Stomach smooth muscle (tissue), 2 donors: Measurements from ENCODE around the gene RC3H1.
A peak's percentile ranks its signal among the peaks of the same experiment; 100 is the strongest.
"Not testable (repeated sequence)": the region's sequence is repeated elsewhere in the genome, so short reads cannot be mapped to it uniquely, and the experiment has no call there.

Source experiments
- H3K27ac ChIP-seq: one replicate; pipeline ENCODE4 v1.7.0; 2013; ENCODE audit warnings: mild to moderate bottlenecking, low read length, inconsistent platforms
- H3K27me3 ChIP-seq, 2 donors: one replicate each; pipeline ENCODE4 v1.7.0; 2013; ENCODE audit warnings: low read length in 2 of 2; ENCODE audit not compliant: insufficient read depth in 2 of 2, control insufficient read depth in 1 of 2
- H3K36me3 ChIP-seq, 2 donors: one replicate each; pipeline ENCODE4 v1.7.0; 2013; ENCODE audit warnings: low read length in 2 of 2; ENCODE audit not compliant: control insufficient read depth in 2 of 2, insufficient read depth in 2 of 2
- H3K4me1 ChIP-seq: one replicate; pipeline ENCODE4 v1.7.0; 2013; ENCODE audit warnings: low read length; ENCODE audit not compliant: control insufficient read depth, insufficient read depth
- H3K4me3 ChIP-seq, 2 donors: one replicate each; pipeline ENCODE4 v1.7.0; 2013; ENCODE audit warnings: low read length in 2 of 2
- H3K9ac ChIP-seq, 2 donors: one replicate each; pipeline ENCODE4 v1.7.0; 2013; ENCODE audit warnings: low read length in 2 of 2, mild to moderate bottlenecking in 1 of 2
- H3K9me3 ChIP-seq, 2 donors: one replicate each; pipeline ENCODE4 v1.7.0; 2013; ENCODE audit warnings: low read length in 2 of 2; ENCODE audit not compliant: control insufficient read depth in 2 of 2
- donor health status: healthy.
- donor health status: Pancreatic carcinoma.

Gene RC3H1

GRCh38 chr1:174022080-174022975, at the start of gene RC3H1:
RC3H1 (minus strand) TSS chr1:174022357; CDS start chr1:173992985, 29,372 bp downstream.
- peak within 1 kb of the TSS; percentile 96 for H3K27ac ChIP-seq
- H3K9ac ChIP-seq = peak within 1 kb of the TSS; percentile 97 to 99
- no peaks in the 10 kb centered on the region for H3K27me3 ChIP-seq
- peak within 1 kb of the TSS; percentile 81 to 91 for H3K4me3 ChIP-seq
- H3K4me1 ChIP-seq = peaks cover 16% of the 10 kb centered on the region
- no peaks in the 10 kb centered on the region for H3K36me3 ChIP-seq
- no peaks in the 10 kb centered on the region for H3K9me3 ChIP-seq

DNA sequence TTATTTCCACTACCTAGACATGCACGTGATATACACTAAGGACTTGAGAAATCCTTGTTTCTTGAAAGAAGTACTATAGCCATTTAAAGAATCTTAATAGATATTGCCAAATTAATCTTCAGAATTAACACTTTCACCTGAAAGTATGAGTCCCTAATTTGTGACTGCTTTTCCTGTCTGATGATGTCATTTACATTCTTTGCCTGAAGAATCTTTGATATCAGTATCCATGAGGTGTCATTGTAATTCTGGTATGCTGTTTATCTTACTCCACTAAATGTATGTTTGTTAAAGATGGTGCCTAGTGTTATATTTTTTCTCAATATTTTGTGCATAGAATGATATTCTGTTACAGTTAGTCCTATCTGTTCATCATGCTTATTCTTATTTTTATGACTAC, 48.5 kb upstream of the RC3H1 start:
- Histone ChIP-seq H3K27ac (no peak overlapping the region), H3K4me1 (peaks cover 7% of the 10 kb centered on the region), H3K27me3 (no peaks in the 10 kb centered on the region), H3K9me3 (no peaks in the 10 kb centered on the region), H3K9ac (no peak overlapping the region), H3K36me3 (no peaks in the 10 kb centered on the region), H3K4me3 (no peak overlapping the region)

GRCh38 chr1:174068000-174068399, 45.8 kb upstream of the RC3H1 start:
- Histone ChIP-seq H3K4me1 (no peaks in the 10 kb centered on the region), H3K9ac (no peak overlapping the region), H3K27ac (no peak overlapping the region), H3K9me3 (no peaks in the 10 kb centered on the region), H3K4me3 (no peak overlapping the region), H3K27me3 (no peaks in the 10 kb centered on the region), H3K36me3 (no peaks in the 10 kb centered on the region)

DNA sequence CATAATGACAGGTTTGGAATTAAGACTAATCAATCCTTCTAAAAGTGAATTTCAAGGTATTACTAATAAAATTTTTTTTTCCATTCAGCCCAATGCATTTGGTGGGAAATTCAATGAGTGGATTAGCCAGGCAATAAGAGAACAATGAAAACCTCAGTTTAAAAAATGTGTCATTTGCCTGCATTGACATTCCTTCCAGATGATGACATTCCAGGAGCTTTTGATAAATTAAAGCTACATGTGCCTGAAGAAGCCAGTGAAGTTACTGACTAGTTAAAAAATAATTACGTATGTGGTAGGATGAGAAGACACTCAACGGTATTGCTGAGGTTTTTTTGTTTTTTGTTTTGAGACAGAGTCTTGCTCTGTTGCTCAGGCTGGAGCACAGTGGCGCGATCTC, 37.9 kb upstream of the RC3H1 start:
- H3K27me3 ChIP-seq = no peaks in the 10 kb centered on the region

GRCh38 chr1:174058624-174059023, 36.5 kb upstream of the RC3H1 start:
- Histone ChIP-seq H3K27me3 (no peaks in the 10 kb centered on the region), H3K36me3 (no peaks in the 10 kb centered on the region), H3K27ac (no peak overlapping the region), H3K9me3 (no peaks in the 10 kb centered on the region), H3K9ac (no peak overlapping the region), H3K4me1 (no peaks in the 10 kb centered on the region), H3K4me3 (no peak overlapping the region)

More for the DNA sequence above, 37.9 kb upstream of the RC3H1 start:
- Histone ChIP-seq H3K36me3 (no peaks in the 10 kb centered on the region), H3K27ac (no peak overlapping the region), H3K4me3 (no peak overlapping the region), H3K4me1 (no peaks in the 10 kb centered on the region), H3K9ac (no peak overlapping the region), H3K9me3 (no peaks in the 10 kb centered on the region)

GRCh38 chr1:174056609-174057008, 34.5 kb upstream of the RC3H1 start:
- H3K27me3 ChIP-seq, H3K9ac ChIP-seq, H3K36me3 ChIP-seq, H3K4me3 ChIP-seq, H3K9me3 ChIP-seq, H3K27ac ChIP-seq, H3K4me1 ChIP-seq: not testable (repeated sequence)

GRCh38 chr1:174055797-174056196, 33.6 kb upstream of the RC3H1 start:
- not testable (repeated sequence) for H3K4me3 ChIP-seq, H3K4me1 ChIP-seq, H3K9me3 ChIP-seq, H3K9ac ChIP-seq, H3K27me3 ChIP-seq, H3K36me3 ChIP-seq, H3K27ac ChIP-seq

DNA sequence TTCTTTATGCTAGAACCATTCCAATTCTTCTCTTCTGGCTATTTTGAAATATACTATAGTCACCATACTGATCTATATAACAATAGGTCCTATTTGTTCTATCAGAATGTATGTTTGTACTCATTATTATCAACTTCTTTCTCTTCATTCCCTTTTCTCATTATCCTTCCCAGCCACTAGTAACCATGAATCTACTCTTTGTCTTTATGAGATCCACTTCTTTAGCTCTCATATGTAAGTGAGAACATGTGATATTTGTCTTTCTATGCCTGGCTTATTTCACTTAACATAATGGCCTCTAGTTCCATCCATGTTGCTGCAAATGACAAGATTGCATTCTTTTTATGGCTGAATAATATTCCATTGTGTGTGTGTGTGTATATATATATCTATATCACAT, 31.7 kb upstream of the RC3H1 start:
- Histone ChIP-seq H3K9me3 (no peaks in the 10 kb centered on the region), H3K9ac (no peak overlapping the region), H3K27me3 (no peaks in the 10 kb centered on the region), H3K27ac (no peak overlapping the region), H3K4me1 (no peaks in the 10 kb centered on the region), H3K4me3 (no peak overlapping the region), H3K36me3 (no peaks in the 10 kb centered on the region)

DNA sequence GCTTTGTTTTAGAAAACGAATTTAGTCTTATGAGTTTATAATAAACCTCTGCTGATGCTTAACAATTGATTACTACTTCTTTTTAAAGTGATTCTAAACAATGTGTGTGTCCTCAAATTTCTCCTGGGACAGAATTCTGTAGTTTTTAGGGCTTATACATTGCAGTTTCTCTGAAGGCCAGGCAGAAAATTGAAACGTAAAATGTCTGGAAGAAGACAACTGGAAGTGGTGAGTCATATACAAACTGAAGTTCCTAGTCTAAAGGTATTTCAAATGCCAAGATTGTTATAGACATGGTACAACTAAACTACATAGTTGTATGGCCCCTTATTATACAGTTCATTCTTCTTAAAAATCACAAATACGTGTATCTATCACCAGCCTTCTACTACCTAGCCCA, 30.5 kb upstream of the RC3H1 start:
- no peaks in the 10 kb centered on the region for H3K4me1 ChIP-seq
- H3K9ac ChIP-seq = no peak overlapping the region
- H3K27ac ChIP-seq = no peak overlapping the region
- no peaks in the 10 kb centered on the region for H3K27me3 ChIP-seq
- H3K4me3 ChIP-seq = no peak overlapping the region
- no peaks in the 10 kb centered on the region for H3K36me3 ChIP-seq
- no peaks in the 10 kb centered on the region for H3K9me3 ChIP-seq

- Histone ChIP-seq H3K9ac (no peak overlapping the region), H3K4me1 (no peaks in the 10 kb centered on the region), H3K36me3 (no peaks in the 10 kb centered on the region), H3K4me3 (no peak overlapping the region), H3K27ac (no peak overlapping the region), H3K9me3 (no peaks in the 10 kb centered on the region), H3K27me3 (no peaks in the 10 kb centered on the region)
Observed at GRCh38 chr1:174051956-174052355, 29.8 kb upstream of the RC3H1 start.

DNA sequence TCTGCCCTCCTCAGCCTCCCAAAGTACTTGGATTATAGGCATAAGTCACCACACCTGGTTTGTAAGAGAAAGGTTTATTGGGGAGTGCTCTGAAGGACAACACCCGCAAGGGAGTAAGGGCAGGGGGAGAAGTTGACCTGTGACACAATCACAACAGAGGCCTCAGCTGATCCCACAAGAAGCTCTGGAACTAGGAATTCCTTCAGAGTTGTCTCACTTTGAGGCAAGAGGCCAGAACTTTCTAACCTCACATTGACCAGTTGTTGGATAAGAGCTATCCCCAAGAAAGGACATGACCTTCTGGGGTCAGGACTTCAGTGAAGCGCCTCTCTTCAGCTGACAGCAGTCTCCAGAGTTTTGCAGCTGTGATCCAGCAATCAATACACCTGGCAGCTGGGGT, 27.4 kb upstream of the RC3H1 start:
- H3K4me1 ChIP-seq = no peaks in the 10 kb centered on the region
- H3K36me3 ChIP-seq = no peaks in the 10 kb centered on the region
- H3K27ac ChIP-seq = no peak overlapping the region
- no peaks in the 10 kb centered on the region for H3K27me3 ChIP-seq
- H3K9me3 ChIP-seq = no peaks in the 10 kb centered on the region
- H3K9ac ChIP-seq = no peak overlapping the region
- no peak overlapping the region for H3K4me3 ChIP-seq
